Common myeloid progenitor, CD34-positive (primary cell): ENCODE results near the gene ENPP6.
A peak's percentile ranks its signal among the peaks of the same experiment; 100 is the strongest.

Source experiments
- CTCF ChIA-PET: fragments of 350-600 bp; sonication (Branson Sonifier 250); formaldehyde crosslinking; loops from one replicate; lab custom pipeline; 2021; ENCODE audit warnings: antibody characterized with exemption; lab: Charles Lee
- POLR2A ChIA-PET: fragments of 350-600 bp; sonication (Branson Sonifier 250); formaldehyde crosslinking; loops from one replicate; lab custom pipeline; 2021; ENCODE audit warnings: antibody characterized with exemption; lab: Charles Lee
- DNase-seq, 3 donors: peaks; one replicate each; pipeline versions ENCODE4 v3.0.0 to v3.0.0-alpha.2; 2013
- H3K27ac ChIP-seq, 2 experiments: 1 replicate in 1 of 2; 2 replicates in 1 of 2; pipeline ENCODE4 v1.7.0; 2013; ENCODE audit warnings: inconsistent platforms in 2 of 2, low read length in 2 of 2, mild to moderate bottlenecking in 2 of 2, low read depth in 1 of 2, moderate library complexity in 1 of 2; ENCODE audit not compliant: severe bottlenecking in 2 of 2, insufficient read depth in 1 of 2, poor library complexity in 1 of 2
- H3K27me3 ChIP-seq, 5 experiments: replicated peaks in 2 of 5; 1 replicate in 3 of 5; 2 replicates in 2 of 5; pipeline versions ENCODE4 v1.6.1 to v1.7.0; 2013; ENCODE audit warnings: low read length in 4 of 5, mild to moderate bottlenecking in 2 of 5, moderate library complexity in 2 of 5, inconsistent platforms in 1 of 5; ENCODE audit not compliant: insufficient read depth in 5 of 5, control insufficient read depth in 4 of 5
- H3K36me3 ChIP-seq, 4 experiments: 1 replicate in 2 of 4; 2 replicates in 2 of 4; pipeline versions ENCODE4 v1.6.1 to v1.7.0; 2013; ENCODE audit warnings: low read length in 3 of 4, control low read depth in 1 of 4, mild to moderate bottlenecking in 1 of 4; ENCODE audit not compliant: control insufficient read depth in 4 of 4, insufficient read depth in 4 of 4
- H3K4me1 ChIP-seq, 4 experiments: 1 replicate in 3 of 4; 2 replicates in 1 of 4; pipeline versions ENCODE4 v1.6.1 to v1.7.1; 2013; ENCODE audit warnings: low read length in 3 of 4, mild to moderate bottlenecking in 3 of 4, control low read depth in 1 of 4, inconsistent platforms in 1 of 4, moderate library complexity in 1 of 4; ENCODE audit not compliant: control insufficient read depth in 4 of 4, insufficient read depth in 4 of 4; ENCODE audit errors: control extremely low read depth in 1 of 4
- H3K4me3 ChIP-seq, 7 experiments: 1 replicate in 4 of 7; 2 replicates in 3 of 7; pipeline versions ENCODE4 v1.5.1 to v1.7.0; 2013; ENCODE audit warnings: mild to moderate bottlenecking in 7 of 7, low read length in 6 of 7, moderate library complexity in 6 of 7, inconsistent platforms in 2 of 7, low read depth in 2 of 7, control low read depth in 1 of 7; ENCODE audit not compliant: insufficient read depth in 4 of 7, control insufficient read depth in 1 of 7; ENCODE audit errors: extremely low read depth in 1 of 7
- H3K9me3 ChIP-seq, 5 experiments: 1 replicate in 4 of 5; 2 replicates in 1 of 5; pipeline versions ENCODE4 v1.6.1 to v1.7.1; 2013; ENCODE audit warnings: low read length in 4 of 5, mild to moderate bottlenecking in 2 of 5, inconsistent platforms in 1 of 5, low read depth in 1 of 5, moderate library complexity in 1 of 5; ENCODE audit not compliant: control insufficient read depth in 4 of 5, insufficient read depth in 2 of 5; ENCODE audit errors: control extremely low read depth in 1 of 5
- WGBS: methylation state at CpG from one replicate; pipeline ENCODE4 v1.1.5; 2013; ENCODE audit not compliant: insufficient coverage; 5-methylcytosine and 5-hydroxymethylcytosine counted together

Gene ENPP6

GRCh38 chr4:184041156-184041555 lies 176.5 kb downstream of the ENPP6 start:
- POLR2A ChIA-PET: no interaction called here
- WGBS: 86% methylated on average over 1 of the region's 10 CpGs
- no peaks in the 10 kb centered on the region for H3K36me3 ChIP-seq

GRCh38 chr4:184039963-184040383 lies 177.7 kb downstream of the ENPP6 start:
- POLR2A ChIA-PET: no interaction called here
- WGBS: 5% methylated on average over 15 of the region's 22 CpGs

More at GRCh38 chr4:184041156-184041555, 176.5 kb downstream of the ENPP6 start:
- H3K27ac ChIP-seq: no peak overlapping the region
- CTCF ChIA-PET: no interaction called here
- no peak for DNase-seq
- no peak overlapping the region for H3K4me3 ChIP-seq
- peaks cover 0 to 10% (median 4%) of the 10 kb centered on the region in 5 experiments for H3K9me3 ChIP-seq
- H3K27me3 ChIP-seq: peaks cover 0 to 5% (median 0%) of the 10 kb centered on the region in 5 experiments
- H3K4me1 ChIP-seq: peaks cover 0 to 8% (median 6%) of the 10 kb centered on the region in 4 experiments

More at GRCh38 chr4:184039963-184040383, 177.7 kb downstream of the ENPP6 start:
- peaks cover 0 to 5% (median 1%) of the 10 kb centered on the region in 5 experiments for H3K9me3 ChIP-seq
- H3K4me1 ChIP-seq: peaks cover 0 to 8% (median 6%) of the 10 kb centered on the region in 4 experiments
- peak overlapping the region; percentile 21 to 75 (median 54) for H3K4me3 ChIP-seq
- H3K36me3 ChIP-seq: no peaks in the 10 kb centered on the region
- DNase-seq: peak; percentile 16 to 56 (median 45)
- H3K27ac ChIP-seq: no peak overlapping the region
- CTCF ChIA-PET: no interaction called here
- H3K27me3 ChIP-seq: peaks cover 0 to 5% (median 0%) of the 10 kb centered on the region in 5 experiments
